T47D (cell line): ENCODE measurements around the gene JUP.

Experiments
- DNase-seq, 2 experiments: peaks; one replicate each; pipeline versions ENCODE4 v3.0.0 to v3.0.0-alpha.2; 2011 to 2012; ENCODE audit warnings: low read depth in 1 of 2, low spot score in 1 of 2
- JUND ChIP-seq: IDR thresholded peaks from 2 replicates; pipeline ENCODE4 v1.6.1; 2012; ENCODE audit warnings: low read depth
- in situ Hi-C: cut with HindIII; loops from 2 replicates; pipeline ENCODE4 v1.10.0; 2016; ENCODE audit warnings: low sequenced_read_pairs, low pct_unique_long_range_greater_than_20kb

Gene JUP

GRCh38 chr17:41801374-41802271 is 15.1 kb upstream of the JUP start:
- in situ Hi-C loops: no loop called here
- no peak for TF ChIP-seq JUND
- peak; percentile 76 to 93 for DNase-seq

DNA sequence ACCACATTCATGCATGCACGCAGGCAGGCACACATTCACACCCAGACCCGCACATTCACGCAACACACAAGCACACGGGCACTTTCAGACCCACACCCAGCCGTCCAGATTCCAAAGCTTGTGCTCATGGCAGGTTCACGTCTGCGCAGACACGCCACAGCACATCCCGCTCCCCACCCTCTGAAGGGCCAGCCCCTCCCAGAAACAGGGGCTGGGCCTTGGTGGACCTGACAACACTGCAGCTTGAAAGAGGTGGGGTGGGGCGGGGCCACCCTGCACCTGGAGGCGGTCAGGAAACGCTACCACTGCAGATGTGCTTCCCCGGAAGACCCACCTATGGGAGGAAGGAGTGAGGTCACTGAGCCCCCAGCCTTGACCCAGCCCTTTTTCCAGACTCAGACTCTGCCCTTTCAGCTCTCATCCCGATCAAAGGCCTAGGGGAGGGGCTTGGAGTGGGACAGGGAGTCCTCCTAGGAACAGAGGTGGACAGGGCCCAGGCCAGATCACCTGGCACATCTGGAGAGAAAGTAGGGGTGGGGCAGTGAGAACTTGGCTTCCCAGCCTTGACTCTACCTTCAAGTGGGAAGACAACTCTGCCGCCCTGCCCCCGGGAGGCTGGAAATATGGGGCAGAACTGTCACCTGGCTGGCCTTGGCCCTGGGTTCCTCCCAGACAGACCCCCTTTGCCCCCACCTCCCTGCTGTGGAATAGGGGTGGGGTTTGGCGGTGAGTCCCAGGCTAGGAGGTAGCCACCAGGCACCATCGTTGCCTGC is 14.3 kb upstream of the JUP start:
- TF ChIP-seq JUND: no peak
- DNase-seq: peak in 1 of 2 experiments; percentile 86
- in situ Hi-C loops: no loop called here

- in situ Hi-C loops: no loop called here
- no peak for TF ChIP-seq JUND
- DNase-seq: no peak
Measured at GRCh38 chr17:41799366-41799765, 12.9 kb upstream of the JUP start.

DNA sequence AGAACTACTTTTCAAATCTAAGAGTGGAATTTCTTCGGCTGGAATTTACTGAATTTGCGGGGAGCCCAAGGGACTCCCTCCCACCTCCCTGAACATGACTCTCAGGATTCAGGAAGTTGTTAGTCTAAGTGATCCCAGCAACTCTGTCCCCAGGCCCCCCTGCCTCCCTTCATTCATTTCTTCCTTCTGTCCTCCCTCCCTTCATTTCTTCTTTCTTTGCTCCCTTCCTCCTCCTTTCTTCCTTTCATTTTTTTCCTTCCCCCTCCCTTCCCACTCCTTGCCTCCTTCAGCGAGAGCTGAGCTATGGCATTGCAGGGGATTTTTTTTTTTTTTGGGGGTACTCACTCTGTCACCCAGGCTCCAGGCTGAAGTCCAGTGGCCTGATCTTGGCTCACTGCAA is 10.9 kb upstream of the JUP start:
- no peak for TF ChIP-seq JUND
- in situ Hi-C loops: no loop called here
- no peak for DNase-seq

- peak; percentile 79; the same call in 1 of the 2 replicates for TF ChIP-seq JUND
- in situ Hi-C loops: no loop called here
- peak in 1 of 2 experiments; percentile 75 for DNase-seq
Measured at GRCh38 chr17:41796121-41796895, 9.8 kb upstream of the JUP start.

- DNase-seq: no peak
- in situ Hi-C loops: no loop called here
Measured at GRCh38 chr17:41794540-41794975, 8.0 kb upstream of the JUP start.

DNA sequence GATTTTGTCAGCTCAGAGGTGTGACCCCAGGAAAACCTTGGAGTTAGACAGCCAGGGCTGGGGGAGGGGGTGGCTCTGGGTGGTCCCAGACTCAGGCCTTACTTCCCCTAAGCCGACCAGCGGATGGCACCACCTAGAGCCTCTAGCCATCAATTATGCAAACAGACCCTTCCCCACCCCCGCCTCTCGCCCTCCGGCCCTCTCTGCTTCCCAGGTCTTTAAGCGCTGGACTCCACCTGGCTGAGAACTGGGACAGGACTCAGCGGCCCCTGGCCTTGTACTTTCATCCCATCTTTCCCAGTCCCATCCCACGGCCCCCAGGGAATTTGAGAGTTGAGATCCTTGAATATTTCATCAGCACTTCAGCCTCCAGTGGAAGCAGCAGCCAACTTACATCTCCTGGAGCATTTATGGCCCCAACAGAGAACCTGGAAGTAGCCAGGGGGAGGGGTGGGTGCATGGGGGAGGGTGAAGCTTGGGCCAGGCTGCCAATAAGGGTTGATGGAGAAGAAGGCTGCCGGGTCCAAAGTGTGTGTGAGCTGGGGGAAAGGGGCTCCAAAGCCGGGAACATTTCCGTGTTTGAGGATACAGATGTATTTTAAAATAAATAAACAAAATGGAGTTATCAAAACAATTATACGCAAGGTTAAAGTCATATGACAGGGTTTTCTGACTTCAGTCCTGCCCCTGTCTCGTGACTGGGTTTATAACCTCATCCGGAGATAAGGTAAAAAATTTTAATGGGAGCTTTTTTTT is 7.5 kb upstream of the JUP start:
- TF ChIP-seq JUND: no peak
- DNase-seq: peak in 1 of 2 experiments; percentile 57
- in situ Hi-C loops: no loop called here

More at GRCh38 chr17:41794540-41794975, 8.0 kb upstream of the JUP start:
- TF ChIP-seq JUND: no peak

- no peak for TF ChIP-seq JUND
- in situ Hi-C loops: no loop called here
- peak in 1 of 2 experiments; percentile 95 for DNase-seq
Measured at GRCh38 chr17:41792845-41793783, 6.6 kb upstream of the JUP start.

- TF ChIP-seq JUND: no peak
- no peak for DNase-seq
- in situ Hi-C loops: no loop called here
Measured at GRCh38 chr17:41787021-41787418, 509 bp upstream of the JUP start.

GRCh38 chr17:41785859-41786226 is 668 bp downstream of the JUP start:
- in situ Hi-C loops: no loop called here
- TF ChIP-seq JUND: no peak
- peak in 1 of 2 experiments; percentile 95 for DNase-seq

GRCh38 chr17:41785091-41785858 is 1.2 kb downstream of the JUP start:
- DNase-seq: peak in 1 of 2 experiments; percentile 73
- in situ Hi-C loops: no loop called here
- no peak for TF ChIP-seq JUND
